Vagina (tissue), 2 donors: Measurements from ENCODE around the gene LRP11.

Experiments used
- POLR2A ChIP-seq, 2 donors: fragments of 450-650 bp; IDR thresholded peaks; one replicate each; pipeline ENCODE4 v1.6.1; 2017; ENCODE audit warnings: antibody characterized with exemption in 2 of 2, mild to moderate bottlenecking in 2 of 2, moderate library complexity in 2 of 2
- TF ChIP-seq, protein P1 (sequence below), 3 experiments: fragments of 450-650 bp in 2 of 3; fragments of 200-600 bp in 1 of 3; sonication (generic) in 1 of 3; IDR thresholded peaks; one replicate each; pipeline ENCODE4 v1.5.1; 2017 to 2019; ENCODE audit warnings: antibody characterized with exemption in 3 of 3, mild to moderate bottlenecking in 2 of 3, moderate library complexity in 2 of 3

DNA sequence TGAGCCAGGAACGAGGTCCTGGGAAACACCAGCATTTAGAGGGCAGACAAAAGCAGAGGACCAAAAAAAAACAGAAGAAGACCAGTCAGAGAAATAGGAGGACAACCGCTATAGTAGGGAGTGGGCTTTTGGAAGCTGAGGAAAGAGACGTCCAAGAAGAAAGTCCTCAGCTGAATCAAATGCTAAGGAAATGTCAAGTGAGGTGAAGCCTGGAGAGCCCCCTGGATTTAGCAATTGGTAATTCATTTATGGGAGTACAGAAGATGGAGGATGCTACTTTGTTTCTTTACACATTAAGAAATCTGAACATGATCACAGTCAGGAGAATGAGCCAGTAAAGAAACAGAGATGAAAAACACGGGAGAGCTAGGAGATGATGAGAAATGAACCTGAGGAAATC is 41.1 kb downstream of the LRP11 start:
- TF ChIP-seq POLR2A (IDR thresholded peaks at IDR 0.05), result no peak
- TF ChIP-seq, protein P1, sequence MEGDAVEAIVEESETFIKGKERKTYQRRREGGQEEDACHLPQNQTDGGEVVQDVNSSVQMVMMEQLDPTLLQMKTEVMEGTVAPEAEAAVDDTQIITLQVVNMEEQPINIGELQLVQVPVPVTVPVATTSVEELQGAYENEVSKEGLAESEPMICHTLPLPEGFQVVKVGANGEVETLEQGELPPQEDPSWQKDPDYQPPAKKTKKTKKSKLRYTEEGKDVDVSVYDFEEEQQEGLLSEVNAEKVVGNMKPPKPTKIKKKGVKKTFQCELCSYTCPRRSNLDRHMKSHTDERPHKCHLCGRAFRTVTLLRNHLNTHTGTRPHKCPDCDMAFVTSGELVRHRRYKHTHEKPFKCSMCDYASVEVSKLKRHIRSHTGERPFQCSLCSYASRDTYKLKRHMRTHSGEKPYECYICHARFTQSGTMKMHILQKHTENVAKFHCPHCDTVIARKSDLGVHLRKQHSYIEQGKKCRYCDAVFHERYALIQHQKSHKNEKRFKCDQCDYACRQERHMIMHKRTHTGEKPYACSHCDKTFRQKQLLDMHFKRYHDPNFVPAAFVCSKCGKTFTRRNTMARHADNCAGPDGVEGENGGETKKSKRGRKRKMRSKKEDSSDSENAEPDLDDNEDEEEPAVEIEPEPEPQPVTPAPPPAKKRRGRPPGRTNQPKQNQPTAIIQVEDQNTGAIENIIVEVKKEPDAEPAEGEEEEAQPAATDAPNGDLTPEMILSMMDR (IDR thresholded peaks at IDR 0.05), result no peak
